K562 (cell line): ENCODE measurements around the gene HOXB5. TPM values are rescaled to one million over a fixed set of nuclear protein-coding genes. Genes with fewer than 3 reads are reported as not detected.
A peak's percentile ranks its signal among the peaks of the same experiment; 100 is the strongest.

ENCODE experiments used
- CBX5 ChIP-seq: IDR thresholded peaks from 2 replicates; pipeline ENCODE4 v1.6.1; 2014; ENCODE audit warnings: low read depth, borderline replicate concordance
- CHD4 ChIP-seq: fragments of 200-600 bp; sonication (generic); IDR thresholded peaks from 3 replicates; pipeline ENCODE4 v1.6.1; 2012; ENCODE audit warnings: low read depth, mild to moderate bottlenecking, mixed read lengths, low read length, inconsistent platforms; ENCODE audit not compliant: insufficient read depth, insufficient replicate concordance, poor library complexity, severe bottlenecking
- HNRNPLL ChIP-seq: fragments of 200-400 bp; formaldehyde crosslinking; IDR thresholded peaks from 2 replicates; pipeline ENCODE4 v1.6.1; 2017; ENCODE audit warnings: low read length, low read depth, mild to moderate bottlenecking; ENCODE audit not compliant: poor library complexity, severe bottlenecking
- KLF6 ChIP-seq: fragments of 250-450 bp; sonication (Bioruptor Pico); IDR thresholded peaks from 2 replicates; pipeline ENCODE4 v1.4.0; 2020; ENCODE audit warnings: mild to moderate bottlenecking, moderate library complexity, borderline replicate concordance
- TFAP4 ChIP-seq: sonication (generic); formaldehyde crosslinking; IDR thresholded peaks from 2 replicates; pipeline ENCODE4 v1.8.0; 2022; ENCODE audit warnings: missing genetic modification reagents, mild to moderate bottlenecking, moderate library complexity, borderline replicate concordance
- ZEB2 ChIP-seq: fragments of 450-650 bp; IDR thresholded peaks from 2 replicates; pipeline ENCODE4 v1.6.1; 2016
- ZNF395 ChIP-seq: fragments of 200-800 bp; sonication (Bioruptor generic); IDR thresholded peaks from 2 replicates; pipeline ENCODE4 v1.6.1; 2017; ENCODE audit warnings: missing genetic modification characterization, missing compliant biosample characterization
- polyA plus RNA-seq, 8 experiments: library from polyadenylated mRNA; depleted of rRNA in 4 of 8; stranded (reverse) in 5 of 8; unstranded in 3 of 8; fragments of >200 nt; fragmentation: Nextera tagmentation in 2 of 8; fragmentation: Illumina TruSeq in 1 of 8; extraction: Ambion mirVana in 2 of 8; extraction: Trizol in 1 of 8; gene quantifications; 2 replicates each; pipeline versions ENCODE4 v1.2.1 to v1.2.3, GENCODE V29; 2011 to 2014; ENCODE audit warnings: inconsistent platforms in 1 of 8, missing spikeins in 1 of 8
- total RNA-seq, 7 experiments: library from RNA; depleted of rRNA in 6 of 7; stranded (reverse); fragments of >200 nt in 6 of 7; fragmentation: Illumina TruSeq in 2 of 7; extraction: Trizol in 2 of 7; gene quantifications; 2 replicates each; pipeline versions ENCODE4 v1.2.1 to v1.2.3, GENCODE V29; 2011 to 2021; ENCODE audit warnings: low replicate concordance in 1 of 7

Gene HOXB5
- total and polyA plus RNA-seq, 9 of the 15 experiments (the other 6 are each of a cell fraction or from before 2014, with no cell fraction given) = 0.24 to 2.7 (median 0.65) TPM

DNA sequence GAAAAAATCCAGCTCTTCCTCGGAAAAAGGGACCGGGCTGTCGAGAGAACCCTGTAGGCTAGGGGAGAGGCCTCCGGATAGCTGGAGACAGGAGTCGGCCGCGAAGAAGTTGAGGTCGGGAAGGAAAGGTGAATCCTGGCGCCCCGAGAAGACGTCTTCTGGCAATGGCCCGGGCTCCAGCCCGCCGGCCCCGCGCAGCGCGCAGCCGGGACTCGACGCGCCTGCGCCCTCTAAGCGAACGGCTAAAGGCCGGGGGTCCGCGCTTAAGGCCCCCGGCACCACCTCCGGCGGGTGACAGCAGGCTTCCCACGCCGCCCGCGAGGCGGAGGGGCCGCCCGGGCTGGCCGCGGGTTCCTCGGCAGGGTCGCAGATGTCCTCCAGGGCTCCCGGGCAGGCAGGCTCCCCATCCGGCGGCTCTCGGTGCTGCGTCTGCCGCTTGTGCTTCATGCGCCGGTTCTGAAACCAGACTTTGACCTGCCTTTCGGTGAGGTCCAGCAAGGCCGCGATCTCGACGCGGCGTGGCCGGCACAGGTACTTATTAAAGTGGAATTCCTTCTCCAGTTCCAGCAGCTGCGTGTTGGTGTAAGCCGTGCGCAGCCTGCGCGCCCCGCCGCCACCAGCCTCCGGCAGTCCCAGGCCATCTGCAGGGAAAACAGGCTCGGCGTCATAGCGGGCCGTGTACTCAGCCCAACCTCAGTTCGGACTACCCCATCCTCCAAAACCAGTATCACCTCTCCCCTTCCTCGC is 50.3 kb downstream of the HOXB5 start (continued):
- TF ChIP-seq ZEB2 = no peak
- TF ChIP-seq CBX5 = no peak
- 0 out of 2 replicates have a peak, but pooled peaks have one; percentile 17 for TF ChIP-seq ZNF395 (CRISPR knock-in tag)
- TF ChIP-seq TFAP4 = peak; percentile 11; the same call in 1 of the 2 replicates
- TF ChIP-seq KLF6 = no peak
- no peak for TF ChIP-seq CHD4
- TF ChIP-seq HNRNPLL = peak; percentile 85
- TF ChIP-seq, all 486 proteins: peak for 49
